ENCODE measurements around the gene COA8.

COA8 gene

DNA sequence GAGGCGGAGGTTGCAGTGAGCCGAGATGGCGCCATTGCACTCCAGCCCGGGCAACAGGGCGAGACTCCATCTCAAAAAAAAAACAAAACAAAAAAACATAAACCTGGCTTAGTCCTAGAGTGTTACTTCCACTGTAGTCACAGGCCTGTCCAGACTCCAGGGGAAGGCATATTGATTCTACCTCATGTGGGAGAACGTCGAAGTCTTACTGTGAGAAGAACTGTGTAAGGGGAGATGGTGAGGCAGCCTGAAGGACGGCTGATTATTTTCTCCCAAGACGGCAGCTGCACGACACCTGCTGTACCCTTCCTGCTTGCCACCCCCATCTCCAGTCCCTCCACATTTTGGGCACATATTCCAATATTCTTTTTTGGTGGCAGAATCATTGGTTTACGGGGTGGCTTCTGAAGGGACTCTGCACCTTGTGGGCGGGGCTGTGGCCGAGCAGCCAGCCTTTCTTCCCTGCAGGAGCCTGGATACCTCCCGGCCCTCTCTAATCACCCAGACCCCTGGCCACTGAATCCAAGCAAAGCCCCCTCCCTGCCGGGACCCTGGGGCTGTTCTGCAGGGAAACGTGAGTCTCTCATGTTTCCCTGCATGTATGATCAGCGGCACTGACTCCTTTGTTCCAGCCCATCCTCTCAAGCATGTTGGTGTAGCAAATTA lies 54.0 kb downstream of the COA8 start:
- in situ Hi-C loops (cut with HindIII; ENCODE audit: low sequenced_read_pairs), result no loop called here

DNA sequence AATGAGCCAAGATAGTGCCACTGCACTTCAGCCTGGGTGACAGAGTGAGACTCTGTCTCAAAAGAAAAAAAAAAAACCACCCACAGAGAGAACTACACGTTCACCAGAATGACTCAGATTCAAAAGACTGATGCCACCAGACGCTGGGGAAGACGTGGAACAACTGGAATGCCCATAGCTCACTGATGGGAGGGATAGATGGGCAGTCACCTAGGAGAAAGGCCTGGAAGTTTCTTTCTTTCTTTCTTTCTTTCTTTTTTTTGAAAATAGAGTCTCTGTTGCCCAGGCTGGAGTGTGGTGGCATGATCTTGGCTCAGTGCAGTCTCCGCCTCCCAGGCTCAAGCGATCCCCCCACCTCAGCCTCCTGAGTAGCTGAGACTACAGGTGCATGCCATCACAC lies 56.3 kb downstream of the COA8 start:
- in situ Hi-C loops (cut with HindIII; ENCODE audit: low sequenced_read_pairs), result no loop called here

DNA sequence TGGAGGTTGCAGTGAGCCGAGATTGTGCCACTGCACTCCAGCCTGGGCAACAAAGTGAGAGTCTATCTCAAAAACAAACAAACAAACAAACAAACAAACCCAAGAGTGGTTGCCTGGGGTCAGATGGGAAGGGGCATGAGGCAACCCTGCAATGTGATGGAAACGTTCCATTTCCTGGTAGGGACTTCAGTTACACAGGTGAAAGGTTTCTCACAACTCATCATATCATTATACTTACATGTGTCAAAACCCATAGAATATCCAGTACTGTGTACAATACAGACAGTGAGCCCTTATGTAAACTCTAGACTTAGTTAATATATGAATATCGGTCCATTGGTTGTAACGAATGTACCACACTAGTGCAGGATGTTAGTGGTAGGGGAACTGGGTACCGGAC lies 59.1 kb downstream of the COA8 start:
- in situ Hi-C loops (cut with HindIII; ENCODE audit: low sequenced_read_pairs), result no loop called here

DNA sequence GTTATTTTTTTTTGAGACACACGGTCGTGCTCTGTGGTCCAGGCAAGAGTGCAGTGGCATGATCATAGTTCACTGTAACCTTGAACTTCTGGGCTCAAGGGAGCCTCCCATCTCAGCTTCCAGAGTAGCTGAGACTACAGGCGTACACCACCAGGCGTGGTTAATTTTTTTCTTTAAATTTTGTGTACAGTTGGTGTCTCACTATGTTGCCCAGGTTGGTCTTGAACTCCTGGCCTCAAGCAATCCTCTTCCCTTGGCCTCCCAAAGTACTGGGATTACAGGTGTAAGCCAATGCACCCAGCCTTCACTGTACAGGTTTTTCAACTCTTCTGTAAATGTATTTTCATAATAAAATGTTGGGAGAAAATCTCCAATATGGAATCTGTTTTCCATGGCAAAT lies 60.5 kb downstream of the COA8 start:
- in situ Hi-C loops (cut with HindIII; ENCODE audit: low sequenced_read_pairs), result no loop called here

DNA sequence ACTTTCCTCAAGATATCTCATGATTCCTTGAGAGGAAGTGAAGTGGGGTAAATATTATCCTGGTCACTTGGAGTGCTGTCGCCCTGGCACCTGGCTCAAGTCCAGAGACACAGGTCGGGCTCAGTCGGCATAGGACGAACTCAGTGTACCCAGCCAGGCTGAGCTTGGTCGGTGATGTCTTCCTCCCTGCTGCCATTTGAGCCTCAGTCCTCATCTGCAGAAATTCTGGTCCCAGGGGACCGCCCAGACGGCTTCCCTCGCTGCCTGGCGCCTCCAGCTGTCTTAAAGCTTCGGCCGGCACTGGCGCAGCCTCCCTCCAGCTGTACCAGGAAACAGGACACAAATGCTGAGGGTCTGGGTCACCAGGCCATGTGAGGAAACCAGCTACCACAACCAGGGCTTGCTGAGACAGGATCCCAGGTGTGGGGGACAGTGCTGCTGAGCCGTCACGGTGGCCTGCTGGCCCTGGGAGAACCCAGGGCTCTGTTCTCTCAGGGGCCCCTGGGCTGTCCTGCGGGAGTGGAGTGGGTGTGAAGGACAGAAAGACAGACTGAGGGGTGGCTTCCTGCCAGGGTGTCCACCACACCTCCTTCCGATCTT lies 61.2 kb downstream of the COA8 start:
- in situ Hi-C loops (cut with HindIII; ENCODE audit: low sequenced_read_pairs), result no loop called here

DNA sequence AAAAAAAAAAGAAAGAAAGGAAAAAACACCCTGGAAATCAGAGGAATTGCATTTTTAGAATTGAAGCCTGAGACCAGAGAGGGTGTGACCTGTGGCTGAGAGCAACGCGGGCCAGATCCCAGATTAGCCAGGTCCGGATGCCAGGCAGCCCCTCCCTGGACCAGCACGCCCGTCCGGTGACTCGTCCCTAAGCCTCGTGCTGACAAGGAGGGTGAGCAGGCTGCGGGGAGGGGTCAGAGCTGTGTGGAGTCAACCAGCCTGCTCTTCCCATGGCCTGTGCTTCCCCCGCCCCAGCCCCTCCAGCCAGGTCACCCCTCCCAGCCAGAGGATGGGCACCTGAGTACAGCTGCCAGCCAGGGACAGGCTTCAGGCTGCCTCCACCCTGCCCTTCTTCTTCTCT lies 62.1 kb downstream of the COA8 start:
- in situ Hi-C loops (cut with HindIII; ENCODE audit: low sequenced_read_pairs), result no loop called here

DNA sequence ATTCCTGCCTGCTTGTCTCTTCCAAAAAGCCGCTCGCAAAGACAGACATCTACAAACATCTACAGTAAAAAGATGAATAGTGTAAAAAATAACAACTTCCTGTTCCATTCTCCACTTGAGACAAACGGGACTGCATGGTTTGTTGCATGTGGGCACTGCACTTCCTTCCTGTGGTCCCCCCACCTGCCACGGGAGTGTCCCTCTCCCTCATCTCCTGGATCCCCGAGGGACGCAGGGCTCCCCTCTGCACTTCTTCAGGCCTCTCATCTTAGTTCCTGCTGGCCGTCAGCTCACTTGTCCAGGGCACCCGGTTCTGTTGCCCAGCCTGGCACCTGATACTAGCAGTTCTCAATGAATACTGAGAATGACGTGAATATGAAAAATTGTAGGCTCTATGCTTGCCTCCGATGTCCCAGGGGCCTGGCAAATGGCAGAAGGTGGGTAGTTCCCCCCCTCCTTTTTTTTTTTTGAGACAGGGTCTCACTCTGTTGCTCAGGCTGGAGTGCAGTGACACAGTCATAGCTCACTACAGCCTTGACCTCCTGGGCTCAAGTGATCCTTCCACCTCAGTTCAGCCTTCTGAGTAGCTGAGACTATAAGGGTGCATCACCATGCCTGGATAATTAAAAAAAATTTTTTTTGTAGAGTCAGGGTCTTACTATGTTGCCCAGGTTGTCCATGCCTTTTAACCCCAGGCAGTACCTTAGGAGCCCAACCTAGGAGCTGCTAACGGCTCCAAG lies 62.8 kb downstream of the COA8 start:
- in situ Hi-C loops (cut with HindIII; ENCODE audit: low sequenced_read_pairs), result no loop called here

DNA sequence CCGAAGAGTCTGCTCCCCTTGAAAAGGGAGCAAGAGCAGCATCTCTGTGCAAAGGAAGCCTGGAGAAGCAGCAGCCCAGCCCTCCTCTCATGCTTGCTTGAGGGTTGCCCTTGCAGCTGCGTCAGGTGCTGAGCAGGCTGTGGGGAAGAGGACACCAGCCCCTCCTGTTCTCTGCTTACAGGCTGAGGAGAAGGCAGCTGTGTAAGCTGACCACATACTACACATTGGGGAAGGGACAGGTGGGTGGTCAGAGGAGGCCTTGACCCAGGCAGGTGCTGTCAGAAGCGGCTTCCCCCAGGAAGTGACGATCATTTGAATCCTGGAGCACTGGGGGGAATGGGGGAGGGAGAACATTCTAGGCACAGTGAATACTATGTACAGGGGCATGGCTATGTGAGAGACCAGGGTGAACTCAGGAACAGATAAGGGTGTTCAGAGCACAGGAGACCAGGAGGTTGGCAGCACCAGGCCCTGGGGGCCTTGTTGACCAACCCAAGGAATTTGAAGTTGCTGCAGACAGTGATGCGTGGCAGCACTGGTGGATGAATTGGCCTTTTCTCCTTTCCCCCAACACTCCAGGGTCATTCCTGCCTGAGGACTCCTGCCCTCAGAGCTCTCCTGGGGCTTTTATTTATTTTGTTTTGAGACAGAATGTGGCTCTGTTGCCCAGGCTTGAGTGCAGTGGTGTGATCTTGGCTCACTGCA lies 63.5 kb downstream of the COA8 start:
- in situ Hi-C loops (cut with HindIII; ENCODE audit: low sequenced_read_pairs), result no loop called here

DNA sequence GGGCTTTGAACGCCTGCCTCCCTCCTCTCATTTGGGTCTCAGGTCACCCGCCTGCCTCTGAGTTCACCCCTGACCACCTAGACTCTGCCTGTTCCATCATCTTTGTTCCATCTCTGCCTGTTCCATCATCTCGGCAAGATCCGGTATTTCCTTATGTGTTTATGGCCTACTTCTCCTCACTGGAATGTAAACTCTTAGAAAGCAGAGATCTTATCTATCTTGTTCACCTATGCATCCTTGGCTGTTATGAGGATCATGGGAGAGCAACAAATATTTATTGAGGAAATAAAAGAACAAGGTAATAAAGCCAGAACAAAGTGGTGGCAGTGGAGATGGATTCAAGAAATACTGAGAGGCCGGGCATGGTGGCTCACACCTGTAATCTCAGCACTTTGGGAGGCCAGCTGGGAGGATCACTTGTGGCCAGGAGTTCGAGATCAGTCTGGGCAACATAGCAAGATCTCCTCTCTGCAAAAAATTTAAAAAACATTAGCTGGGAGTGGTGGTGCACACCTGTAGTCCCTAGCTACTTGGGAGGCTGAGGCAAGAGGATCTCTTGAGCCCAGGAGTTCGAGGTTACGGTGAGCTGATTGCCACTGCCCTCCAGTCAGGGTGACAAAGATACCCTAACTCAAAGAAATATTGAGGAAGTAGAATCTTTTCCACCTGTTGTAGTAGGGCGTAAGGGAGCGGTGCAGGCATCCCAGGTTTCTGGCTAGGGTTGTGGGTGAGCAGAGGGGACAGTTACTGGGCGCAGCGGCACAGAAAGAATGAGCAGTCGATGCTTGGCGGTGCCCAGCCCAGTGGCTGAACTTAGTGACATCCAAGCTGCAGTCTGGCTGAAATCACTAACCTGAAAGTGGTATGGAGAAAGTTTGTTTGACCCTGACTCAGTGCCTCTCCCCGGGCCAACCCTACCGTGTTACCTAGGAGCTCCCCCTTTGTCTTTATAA lies 64.6 kb downstream of the COA8 start:
- in situ Hi-C loops (cut with HindIII; ENCODE audit: low sequenced_read_pairs), result no loop called here

DNA sequence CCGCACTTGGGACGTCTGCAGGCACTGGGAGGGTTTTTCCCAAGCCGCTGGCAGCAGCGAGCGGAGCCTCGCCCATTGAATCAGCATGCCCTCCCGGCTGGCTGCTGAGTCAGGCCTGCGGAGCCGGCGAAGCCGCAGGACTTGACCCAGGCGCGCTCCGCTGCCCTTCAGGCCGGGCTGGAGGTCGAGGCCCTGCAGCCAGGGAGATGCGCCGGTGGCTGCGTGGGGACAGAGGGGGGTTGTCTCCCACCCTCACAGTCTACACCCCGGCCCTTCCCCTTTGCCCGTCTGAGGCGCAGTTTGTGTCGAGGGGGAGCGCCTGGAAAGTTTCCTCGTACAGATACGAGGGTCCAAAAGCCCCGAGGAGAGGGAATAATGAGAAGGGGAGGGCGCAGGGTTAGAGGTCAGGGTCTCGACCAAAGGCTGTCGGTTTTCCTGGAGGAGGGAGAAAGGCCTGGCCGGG lies 65.5 kb downstream of the COA8 start:
- in situ Hi-C loops (cut with HindIII; ENCODE audit: low sequenced_read_pairs), result no loop called here

DNA sequence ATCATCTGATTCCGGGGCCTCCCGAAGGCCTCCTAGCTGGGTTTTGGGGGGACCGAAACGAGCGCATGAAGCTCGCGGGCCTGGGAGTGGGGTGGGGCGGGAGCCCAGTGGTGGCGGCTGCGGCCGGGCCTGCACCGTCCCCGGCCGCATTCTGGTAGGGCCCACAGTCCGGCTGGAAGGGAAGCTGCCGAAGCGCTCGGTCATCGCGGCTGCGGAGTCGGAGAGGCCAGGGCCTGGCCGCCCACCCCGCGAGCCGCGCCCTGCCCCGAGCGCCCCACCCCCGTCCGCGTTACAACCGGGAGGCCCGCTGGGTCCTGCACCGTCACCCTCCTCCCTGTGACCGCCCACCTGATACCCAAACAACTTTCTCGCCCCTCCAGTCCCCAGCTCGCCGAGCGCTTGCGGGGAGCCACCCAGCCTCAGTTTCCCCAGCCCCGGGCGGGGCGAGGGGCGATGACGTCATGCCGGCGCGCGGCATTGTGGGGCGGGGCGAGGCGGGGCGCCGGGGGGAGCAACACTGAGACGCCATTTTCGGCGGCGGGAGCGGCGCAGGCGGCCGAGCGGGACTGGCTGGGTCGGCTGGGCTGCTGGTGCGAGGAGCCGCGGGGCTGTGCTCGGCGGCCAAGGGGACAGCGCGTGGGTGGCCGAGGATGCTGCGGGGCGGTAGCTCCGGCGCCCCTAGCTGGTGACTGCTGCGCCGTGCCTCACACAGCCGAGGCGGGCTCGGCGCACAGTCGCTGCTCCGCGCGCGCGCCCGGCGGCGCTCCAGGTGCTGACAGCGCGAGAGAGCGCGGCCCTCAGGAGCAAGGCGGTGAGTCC lies 66.1 kb downstream of the COA8 start, which contains the start of gene KLC1:
TSS of gene KLC1 (plus strand) at position 528 of the 819 bp plus-strand sequence. CDS start 25,354 bp downstream, outside the sequence.
- in situ Hi-C loops (cut with HindIII; ENCODE audit: low sequenced_read_pairs), result no loop called here

DNA sequence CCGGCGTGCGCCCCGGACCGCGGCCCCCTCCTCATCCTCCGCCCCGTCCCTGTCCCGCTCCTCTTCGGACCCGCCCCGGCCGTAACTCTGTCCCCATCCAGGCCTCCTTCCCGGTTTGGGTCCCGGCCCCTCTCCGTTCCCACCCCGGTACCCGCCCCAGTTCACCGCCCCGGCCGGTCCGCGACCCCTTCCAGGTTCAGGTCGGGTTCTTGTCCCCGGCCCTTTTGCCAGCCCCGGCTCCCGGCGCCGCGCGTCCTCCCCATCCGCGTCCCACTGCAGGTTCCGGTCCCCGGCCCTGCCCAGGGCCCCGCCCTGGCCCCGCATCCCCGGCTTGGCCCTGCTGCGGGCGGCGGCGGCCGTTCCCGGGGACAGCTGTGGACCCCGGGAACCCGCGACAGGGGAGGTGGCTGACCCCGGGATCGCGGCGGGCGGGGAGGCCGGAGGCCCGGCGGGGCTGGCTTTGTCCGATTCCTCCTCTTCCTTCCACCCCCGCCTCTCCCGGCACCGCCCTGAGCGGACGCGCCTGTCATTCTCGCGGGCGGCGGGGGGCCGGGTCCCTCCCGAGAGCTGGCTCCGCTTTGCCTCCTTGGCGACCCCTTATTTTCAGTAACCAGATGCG lies 66.9 kb downstream of the COA8 start:
- in situ Hi-C loops (cut with HindIII; ENCODE audit: low sequenced_read_pairs), result no loop called here

DNA sequence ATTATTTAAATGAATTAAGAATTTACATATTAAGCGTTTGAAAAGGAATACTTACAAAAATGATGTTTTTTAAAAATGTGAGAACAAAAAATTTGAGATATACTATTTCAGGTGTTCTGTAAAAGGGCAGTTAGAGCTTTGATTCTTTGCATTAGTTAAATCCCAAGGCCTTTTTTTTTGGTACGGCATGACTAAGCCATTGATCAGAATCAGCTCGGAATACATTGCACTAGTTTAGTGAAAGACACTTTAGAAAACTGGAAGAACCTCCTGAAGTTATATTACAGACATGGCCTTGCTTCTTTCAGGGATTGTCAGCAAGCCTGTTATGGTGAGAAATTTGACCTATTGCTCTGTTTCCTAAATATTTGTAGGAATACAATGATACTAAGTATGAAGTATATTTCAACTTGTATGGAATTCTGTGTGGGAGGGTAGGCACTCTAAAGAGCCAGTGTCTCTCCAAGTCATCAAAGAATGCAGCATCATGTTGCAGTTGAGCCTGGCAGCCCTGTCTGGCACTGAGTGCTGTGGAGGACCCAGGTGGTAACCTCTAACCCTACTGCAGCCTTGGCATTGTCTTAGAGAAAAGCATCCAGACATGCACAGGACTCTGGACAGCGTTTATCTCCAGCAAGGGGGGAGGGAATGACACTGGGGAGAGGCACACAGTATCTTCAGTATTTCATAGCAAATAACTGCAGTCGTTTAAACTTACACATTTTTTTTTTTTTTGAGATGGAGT lies 67.8 kb downstream of the COA8 start:
- in situ Hi-C loops (cut with HindIII; ENCODE audit: low sequenced_read_pairs), result no loop called here

DNA sequence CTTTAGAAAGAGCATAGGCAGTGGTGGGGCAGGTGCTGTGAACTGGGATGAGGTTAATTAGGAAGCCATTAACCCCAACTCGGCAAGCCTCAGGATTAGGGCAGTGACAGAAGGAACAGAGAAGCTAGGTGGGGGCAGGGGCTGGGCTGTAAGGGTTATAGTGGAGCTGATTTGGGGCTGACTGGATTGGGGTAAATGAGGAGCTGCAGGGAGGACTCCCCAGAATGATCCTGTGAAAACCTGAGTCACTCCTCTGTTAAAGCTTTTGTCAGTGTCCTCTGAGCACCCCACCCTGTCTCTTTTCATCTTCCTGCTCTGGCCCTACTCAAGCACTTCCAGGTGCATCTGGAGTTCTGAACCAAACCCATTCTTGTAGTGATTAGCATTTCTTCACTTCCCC lies 70.6 kb downstream of the COA8 start:
- in situ Hi-C loops (cut with HindIII; ENCODE audit: low sequenced_read_pairs), result no loop called here

DNA sequence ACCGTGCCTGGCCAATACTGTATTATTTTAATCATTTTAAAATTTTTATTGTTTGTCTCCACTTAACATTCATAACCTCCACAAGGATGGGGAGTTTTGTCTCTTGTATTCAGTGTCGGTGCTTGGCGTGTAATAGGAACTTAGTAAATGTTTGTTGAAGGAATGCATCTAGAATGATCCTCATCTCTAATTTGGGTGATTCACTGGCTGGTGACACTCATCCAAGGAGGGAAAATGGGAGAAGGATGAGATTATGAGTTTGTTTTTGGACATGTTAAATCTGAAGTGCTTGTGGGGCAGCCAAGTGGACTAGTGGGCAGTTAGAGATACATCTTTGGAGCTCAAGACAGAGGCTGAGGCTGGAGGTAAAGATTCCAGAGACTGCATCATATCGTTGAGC lies 71.4 kb downstream of the COA8 start:
- in situ Hi-C loops (cut with HindIII; ENCODE audit: low sequenced_read_pairs), result no loop called here

DNA sequence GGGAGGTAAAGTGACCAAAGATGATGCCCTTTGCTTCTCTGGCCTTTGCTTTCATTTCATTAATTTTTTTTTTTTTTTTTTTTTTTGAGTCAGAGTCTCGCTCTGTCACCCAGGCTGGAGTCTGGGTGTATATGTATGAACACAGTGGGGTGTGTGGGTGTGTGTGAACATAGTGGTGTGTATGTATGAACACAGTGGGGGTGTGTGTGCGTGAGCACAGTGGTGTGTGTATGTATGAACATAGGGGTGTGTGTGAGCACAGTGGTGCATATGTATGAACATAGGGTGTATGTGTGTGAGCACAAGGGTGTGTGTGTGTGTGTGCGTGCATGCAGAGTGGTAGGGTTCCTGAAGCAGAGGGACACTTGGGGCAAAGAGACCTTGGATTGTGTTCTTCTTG lies 75.8 kb downstream of the COA8 start:
- in situ Hi-C loops (cut with HindIII; ENCODE audit: low sequenced_read_pairs), result no loop called here
